Mucosa of stomach (tissue), 1 donor: ENCODE data around the gene STAB1.

ENCODE experiments used
- H3K27me3 ChIP-seq: one replicate; pipeline ENCODE4 v1.7.0; 2013; ENCODE audit warnings: mild to moderate bottlenecking, low read length; ENCODE audit not compliant: control insufficient read depth, insufficient read depth
- H3K36me3 ChIP-seq: one replicate; pipeline ENCODE4 v1.7.0; 2013; ENCODE audit warnings: low read length; ENCODE audit not compliant: control insufficient read depth, insufficient read depth
- H3K4me1 ChIP-seq: one replicate; pipeline ENCODE4 v1.7.0; 2013; ENCODE audit warnings: mild to moderate bottlenecking, low read length; ENCODE audit not compliant: control insufficient read depth, insufficient read depth
- H3K4me3 ChIP-seq: one replicate; pipeline ENCODE4 v1.7.0; 2013; ENCODE audit warnings: low read length
- H3K9ac ChIP-seq: one replicate; pipeline ENCODE4 v1.7.0; 2013; ENCODE audit warnings: mild to moderate bottlenecking, low read length, moderate library complexity
- H3K9me3 ChIP-seq: one replicate; pipeline ENCODE4 v1.7.0; 2013; ENCODE audit warnings: mild to moderate bottlenecking, low read length, moderate library complexity; ENCODE audit not compliant: control insufficient read depth
- donor health status: Pancreatic carcinoma.

STAB1 gene

GRCh38 chr3:52493232-52494017 is 1.7 kb upstream of the STAB1 start:
- Histone ChIP-seq H3K36me3 (peaks cover 18% of the 10 kb centered on the region), H3K9ac (no peak overlapping the region), H3K4me3 (no peak overlapping the region), H3K27me3 (no peaks in the 10 kb centered on the region), H3K4me1 (no peaks in the 10 kb centered on the region), H3K9me3 (no peaks in the 10 kb centered on the region)

- Histone ChIP-seq H3K9ac (no peak overlapping the region), H3K27me3 (no peaks in the 10 kb centered on the region), H3K4me3 (no peak overlapping the region), H3K9me3 (no peaks in the 10 kb centered on the region), H3K4me1 (no peaks in the 10 kb centered on the region), H3K36me3 (peaks cover 18% of the 10 kb centered on the region)
Measured at GRCh38 chr3:52494445-52494844, 693 bp upstream of the STAB1 start.

- peak overlapping the region; percentile 39 for H3K9ac ChIP-seq
- no peak overlapping the region for H3K4me3 ChIP-seq
- H3K9me3 ChIP-seq = no peaks in the 10 kb centered on the region
- no peaks in the 10 kb centered on the region for H3K4me1 ChIP-seq
- H3K27me3 ChIP-seq = no peaks in the 10 kb centered on the region
- H3K36me3 ChIP-seq = peaks cover 8% of the 10 kb centered on the region
Measured at GRCh38 chr3:52495777-52496602, 852 bp downstream of the STAB1 start.

- H3K9ac ChIP-seq = no peak overlapping the region
- H3K27me3 ChIP-seq = no peaks in the 10 kb centered on the region
- no peaks in the 10 kb centered on the region for H3K4me1 ChIP-seq
- H3K9me3 ChIP-seq = no peaks in the 10 kb centered on the region
- H3K4me3 ChIP-seq = no peak overlapping the region
- H3K36me3 ChIP-seq = no peaks in the 10 kb centered on the region
Measured at GRCh38 chr3:52498137-52499054, 3.3 kb downstream of the STAB1 start.

GRCh38 chr3:52501046-52501445 is 5.9 kb downstream of the STAB1 start:
- Histone ChIP-seq H3K4me3 (no peak overlapping the region), H3K9me3 (no peaks in the 10 kb centered on the region), H3K27me3 (no peaks in the 10 kb centered on the region), H3K9ac (no peak overlapping the region), H3K36me3 (no peaks in the 10 kb centered on the region), H3K4me1 (no peaks in the 10 kb centered on the region)

GRCh38 chr3:52502001-52502400 is 6.9 kb downstream of the STAB1 start:
- Histone ChIP-seq H3K9ac (no peak overlapping the region), H3K27me3 (no peaks in the 10 kb centered on the region), H3K9me3 (no peaks in the 10 kb centered on the region), H3K4me3 (no peak overlapping the region), H3K4me1 (no peaks in the 10 kb centered on the region), H3K36me3 (no peaks in the 10 kb centered on the region)

GRCh38 chr3:52502808-52503350 is 7.7 kb downstream of the STAB1 start:
- H3K9me3 ChIP-seq = no peaks in the 10 kb centered on the region
- no peaks in the 10 kb centered on the region for H3K36me3 ChIP-seq
- no peak overlapping the region for H3K4me3 ChIP-seq
- H3K4me1 ChIP-seq = no peaks in the 10 kb centered on the region
- H3K9ac ChIP-seq = no peak overlapping the region
- no peaks in the 10 kb centered on the region for H3K27me3 ChIP-seq

GRCh38 chr3:52503788-52504424 is 8.8 kb downstream of the STAB1 start:
- Histone ChIP-seq H3K4me3 (no peak overlapping the region), H3K9ac (no peak overlapping the region), H3K36me3 (no peaks in the 10 kb centered on the region)

GRCh38 chr3:52504977-52505376 is 9.8 kb downstream of the STAB1 start:
- Histone ChIP-seq H3K4me1 (no peaks in the 10 kb centered on the region), H3K4me3 (no peak overlapping the region), H3K36me3 (no peaks in the 10 kb centered on the region), H3K9me3 (no peaks in the 10 kb centered on the region), H3K27me3 (no peaks in the 10 kb centered on the region), H3K9ac (no peak overlapping the region)

More at GRCh38 chr3:52503788-52504424, 8.8 kb downstream of the STAB1 start:
- no peaks in the 10 kb centered on the region for H3K27me3 ChIP-seq
- no peaks in the 10 kb centered on the region for H3K4me1 ChIP-seq
- H3K9me3 ChIP-seq = no peaks in the 10 kb centered on the region

- H3K4me3 ChIP-seq = no peak overlapping the region
- H3K9ac ChIP-seq = no peak overlapping the region
- no peaks in the 10 kb centered on the region for H3K9me3 ChIP-seq
- no peaks in the 10 kb centered on the region for H3K27me3 ChIP-seq
- H3K36me3 ChIP-seq = no peaks in the 10 kb centered on the region
- H3K4me1 ChIP-seq = no peaks in the 10 kb centered on the region
Measured at GRCh38 chr3:52506266-52506966, 11.3 kb downstream of the STAB1 start.

GRCh38 chr3:52507359-52507758 is 12.2 kb downstream of the STAB1 start:
- Histone ChIP-seq H3K36me3 (no peaks in the 10 kb centered on the region), H3K9me3 (no peaks in the 10 kb centered on the region), H3K4me1 (no peaks in the 10 kb centered on the region), H3K27me3 (no peaks in the 10 kb centered on the region), H3K4me3 (no peak overlapping the region), H3K9ac (no peak overlapping the region)
